Ramos (cell line): ENCODE results near the gene SND1.
"Not testable (repeated sequence)": the region's sequence is repeated elsewhere in the genome, so short reads cannot be mapped to it uniquely, and the experiment has no call there.

Experiments used
- in situ Hi-C: fragments of 300-500 bp; cut with MboI; formaldehyde crosslinking; loops from one replicate; pipeline ENCODE4 v1.14.3; 2022; ENCODE audit warnings: low sequenced_read_pairs; ENCODE audit not compliant: unreplicated experiment

SND1 gene

GRCh38 chr7:127897704-127898454 lies 245.9 kb downstream of the SND1 start:
- in situ Hi-C loops, result no loop called here

GRCh38 chr7:127899411-127899810 lies 247.4 kb downstream of the SND1 start:
- in situ Hi-C loops, result no loop called here

GRCh38 chr7:127900141-127900540 lies 248.1 kb downstream of the SND1 start:
- in situ Hi-C loops, result no loop called here

GRCh38 chr7:127900732-127901685 lies 249.0 kb downstream of the SND1 start:
- in situ Hi-C loops, result no loop called here

GRCh38 chr7:127901895-127902703 lies 250.1 kb downstream of the SND1 start:
- in situ Hi-C loops, result no loop called here

- in situ Hi-C loops, result not testable (repeated sequence)
Observed at GRCh38 chr7:127902753-127903152, 250.8 kb downstream of the SND1 start.

GRCh38 chr7:127903892-127904669 lies 252.1 kb downstream of the SND1 start:
- in situ Hi-C loops, result no loop called here

- in situ Hi-C loops, result no loop called here
Observed at GRCh38 chr7:127904670-127904985, 252.6 kb downstream of the SND1 start.

- in situ Hi-C loops, result no loop called here
Observed at GRCh38 chr7:127905021-127905420, 253.0 kb downstream of the SND1 start.

- in situ Hi-C loops, result no loop called here
Observed at GRCh38 chr7:127905491-127906330, 253.7 kb downstream of the SND1 start.

- in situ Hi-C loops, result no loop called here
Observed at GRCh38 chr7:127907110-127908040, 255.4 kb downstream of the SND1 start.

GRCh38 chr7:127908430-127909258 lies 256.6 kb downstream of the SND1 start:
- in situ Hi-C loops, result no loop called here

GRCh38 chr7:127909424-127910152 lies 257.6 kb downstream of the SND1 start:
- in situ Hi-C loops, result no loop called here

GRCh38 chr7:127910670-127911069 lies 258.7 kb downstream of the SND1 start:
- in situ Hi-C loops, result no loop called here

GRCh38 chr7:127911968-127912511 lies 260.0 kb downstream of the SND1 start:
- in situ Hi-C loops, result no loop called here

- in situ Hi-C loops, result no loop called here
Observed at GRCh38 chr7:127912901-127913300, 260.9 kb downstream of the SND1 start.
